ENCODE measurements around the gene RBCK1. TPM values are rescaled to one million over a fixed set of nuclear protein-coding genes. Genes with fewer than 3 reads are reported as not detected.

RBCK1 gene
- total RNA-seq (2014; rRNA removed; shearing (Covaris generic)): 26.1 and 28.5 TPM in 2 replicates

DNA sequence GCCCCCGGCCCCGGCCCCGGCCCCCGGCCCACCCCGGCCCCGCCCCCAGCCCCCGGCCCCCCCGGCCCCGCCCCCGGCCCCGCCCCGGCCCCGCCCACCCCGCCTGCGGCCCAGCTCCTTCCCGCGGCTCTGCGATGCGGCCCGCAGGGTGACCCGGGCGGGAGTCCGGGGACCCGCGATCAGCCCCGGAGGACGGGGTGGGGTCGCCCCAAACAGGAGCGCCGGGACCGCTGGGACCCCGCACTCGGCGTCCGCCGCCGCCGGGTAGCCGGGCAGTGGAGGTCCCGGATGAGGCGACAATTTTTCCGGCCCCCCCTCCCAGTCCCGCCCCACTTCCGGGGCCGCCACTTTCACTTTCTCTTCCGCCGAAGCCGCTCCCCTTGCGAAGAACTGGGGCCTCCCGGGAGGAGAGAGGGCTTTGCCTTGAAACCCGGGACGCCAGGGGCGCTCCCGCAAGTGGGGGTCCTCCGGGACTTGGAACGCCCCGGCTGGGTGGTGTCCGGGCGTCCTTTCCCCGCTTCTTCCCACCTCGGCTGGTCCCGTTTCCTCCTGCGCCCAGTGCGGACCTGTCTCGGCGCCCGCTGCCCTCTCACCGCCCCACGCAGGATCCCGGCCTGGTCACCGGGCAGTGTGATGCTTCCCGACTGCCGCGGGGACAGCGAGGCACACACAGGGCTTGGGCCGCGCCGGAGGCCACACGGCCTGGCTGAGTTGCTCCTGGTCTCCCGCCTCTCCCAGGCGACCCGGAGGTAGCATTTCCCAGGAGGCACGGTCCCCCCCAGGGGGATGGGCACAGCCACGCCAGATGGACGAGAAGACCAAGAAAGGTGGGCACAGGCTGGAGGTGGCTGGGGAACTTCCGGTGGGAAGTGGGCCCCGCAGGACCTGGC, at the start of gene RBCK1:
Gene RBCK1 (plus strand): TSS at position 347 of the 890 bp plus-strand sequence. CDS start 459 bp downstream, at position 806.
- H3K4me1 ChIP-seq: 0 out of 2 replicates have a peak, but pooled peaks cover 3% of the 10 kb centered on the region
- H3K27me3 ChIP-seq: no peaks in the 10 kb centered on the region
- peak within 1 kb of the TSS; percentile 95 for H3K27ac ChIP-seq
- peak within 1 kb of the TSS; percentile 95 for H3K4me3 ChIP-seq
- DNase-seq: peak; percentile 83 to 86
- H3K9me3 ChIP-seq (replicated peaks): no peaks in the 10 kb centered on the region
- peaks cover 16% of the 10 kb centered on the region for H3K36me3 ChIP-seq

DNA sequence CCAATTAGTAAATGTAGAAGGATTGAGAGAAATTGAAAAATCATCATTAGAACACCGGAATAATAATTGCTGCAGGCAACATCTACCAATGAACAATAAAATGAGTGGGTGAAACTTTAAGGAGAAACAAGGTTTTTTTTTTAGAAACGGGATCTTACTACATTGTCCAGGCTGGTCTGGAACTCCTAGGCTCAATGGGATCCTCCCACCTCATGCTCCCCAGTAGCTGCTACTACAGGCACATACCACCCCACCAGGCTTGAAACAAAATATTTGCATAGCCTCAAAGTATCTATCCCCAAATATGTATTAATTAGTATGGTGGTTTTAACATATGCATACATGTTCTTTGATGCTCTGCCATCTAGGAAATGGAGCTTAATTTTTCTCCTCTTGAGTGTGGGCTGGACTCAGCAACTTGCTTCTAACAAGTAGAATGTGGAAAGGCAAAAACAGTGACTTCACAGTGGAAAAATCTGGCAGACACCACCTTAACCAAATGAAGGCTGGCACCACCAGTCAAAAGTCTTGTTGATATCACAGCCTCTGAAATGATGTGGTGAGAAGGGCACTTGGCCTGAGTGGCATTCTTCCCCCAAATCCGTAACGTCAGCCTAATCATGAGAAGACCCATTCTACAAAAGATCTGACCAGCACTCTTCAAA, 49.1 kb upstream of the RBCK1 start:
- Histone ChIP-seq H3K4me3 (no peak overlapping the region), H3K9me3 (replicated peaks) (no peaks in the 10 kb centered on the region), H3K27ac (no peak overlapping the region), H3K36me3 (no peaks in the 10 kb centered on the region), H3K4me1 (no peaks in the 10 kb centered on the region), H3K27me3 (no peaks in the 10 kb centered on the region)
- no peak for DNase-seq

DNA sequence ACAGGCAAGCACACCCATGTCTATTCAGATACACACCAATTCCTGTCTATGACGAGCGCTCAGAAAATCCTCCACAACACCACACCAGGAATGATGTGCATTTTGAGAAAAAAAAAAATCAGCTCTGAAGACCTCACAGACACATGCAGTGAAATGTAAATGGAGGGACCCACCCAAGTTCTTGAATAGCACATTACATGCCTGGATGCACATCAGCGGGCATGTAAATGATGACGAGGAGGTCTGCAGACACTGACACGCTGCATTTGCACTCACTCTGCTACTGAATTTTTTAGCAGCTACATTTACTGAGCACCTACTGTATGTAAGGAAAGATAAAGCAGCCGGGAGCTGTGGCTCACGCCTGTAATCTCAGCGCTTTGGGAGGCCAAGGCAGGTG, 46.5 kb upstream of the RBCK1 start:
- no peak for DNase-seq
- H3K9me3 ChIP-seq (replicated peaks): no peaks in the 10 kb centered on the region
- no peaks in the 10 kb centered on the region for H3K4me1 ChIP-seq
- no peak overlapping the region for H3K4me3 ChIP-seq
- H3K27me3 ChIP-seq: no peaks in the 10 kb centered on the region
- no peaks in the 10 kb centered on the region for H3K36me3 ChIP-seq
- H3K27ac ChIP-seq: no peak overlapping the region

DNA sequence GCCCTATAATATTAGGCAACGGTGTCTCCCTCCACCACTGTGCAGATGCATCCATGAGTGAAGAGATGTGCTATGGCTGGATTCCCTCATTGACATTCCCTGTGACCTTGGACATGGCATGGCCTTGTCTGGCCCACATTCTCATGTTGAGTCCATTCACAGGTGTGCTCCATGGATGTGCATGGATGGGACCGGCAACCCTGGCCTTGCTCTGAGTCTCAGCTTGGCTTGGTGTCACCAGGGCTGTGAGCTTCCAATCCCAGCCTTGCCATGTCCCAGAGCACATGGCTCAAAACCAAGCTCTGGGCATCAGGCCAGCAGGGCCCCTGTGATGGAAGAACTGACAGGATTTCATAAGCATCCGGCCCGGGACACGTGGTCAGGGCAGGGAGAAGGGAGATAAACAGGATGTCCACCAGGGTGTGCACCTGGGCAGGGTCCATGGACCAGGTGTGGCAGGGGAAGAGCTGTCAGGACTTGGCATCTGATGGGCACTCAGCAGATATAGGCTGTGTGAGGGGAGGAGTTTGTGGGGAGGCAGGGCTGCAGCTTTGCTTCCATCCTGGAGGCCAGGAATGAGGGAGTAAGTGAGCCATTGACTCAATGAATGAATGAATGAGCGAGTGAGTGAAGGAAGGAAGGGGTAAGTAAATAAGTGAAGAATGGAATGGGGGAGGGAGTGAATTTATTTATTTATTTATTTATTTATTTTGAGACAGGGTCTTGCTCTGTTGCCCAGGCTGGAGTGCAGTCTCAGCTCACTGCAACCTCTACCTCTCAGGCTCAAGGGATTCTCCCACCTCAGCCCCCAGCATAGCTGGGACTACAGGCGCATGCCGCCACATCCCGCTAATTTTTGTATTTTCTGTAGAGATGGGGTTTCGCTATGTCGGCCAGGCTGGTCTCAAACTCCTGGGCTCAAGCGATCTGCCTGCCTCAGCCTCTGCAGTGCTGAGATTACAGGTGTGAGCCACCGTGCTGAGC, 45.5 kb upstream of the RBCK1 start:
- no peak overlapping the region for H3K27ac ChIP-seq
- peak; percentile 69 to 70 for DNase-seq
- H3K4me1 ChIP-seq: no peaks in the 10 kb centered on the region
- no peaks in the 10 kb centered on the region for H3K36me3 ChIP-seq
- H3K27me3 ChIP-seq: no peaks in the 10 kb centered on the region
- no peaks in the 10 kb centered on the region for H3K9me3 ChIP-seq (replicated peaks)
- H3K4me3 ChIP-seq: no peak overlapping the region

DNA sequence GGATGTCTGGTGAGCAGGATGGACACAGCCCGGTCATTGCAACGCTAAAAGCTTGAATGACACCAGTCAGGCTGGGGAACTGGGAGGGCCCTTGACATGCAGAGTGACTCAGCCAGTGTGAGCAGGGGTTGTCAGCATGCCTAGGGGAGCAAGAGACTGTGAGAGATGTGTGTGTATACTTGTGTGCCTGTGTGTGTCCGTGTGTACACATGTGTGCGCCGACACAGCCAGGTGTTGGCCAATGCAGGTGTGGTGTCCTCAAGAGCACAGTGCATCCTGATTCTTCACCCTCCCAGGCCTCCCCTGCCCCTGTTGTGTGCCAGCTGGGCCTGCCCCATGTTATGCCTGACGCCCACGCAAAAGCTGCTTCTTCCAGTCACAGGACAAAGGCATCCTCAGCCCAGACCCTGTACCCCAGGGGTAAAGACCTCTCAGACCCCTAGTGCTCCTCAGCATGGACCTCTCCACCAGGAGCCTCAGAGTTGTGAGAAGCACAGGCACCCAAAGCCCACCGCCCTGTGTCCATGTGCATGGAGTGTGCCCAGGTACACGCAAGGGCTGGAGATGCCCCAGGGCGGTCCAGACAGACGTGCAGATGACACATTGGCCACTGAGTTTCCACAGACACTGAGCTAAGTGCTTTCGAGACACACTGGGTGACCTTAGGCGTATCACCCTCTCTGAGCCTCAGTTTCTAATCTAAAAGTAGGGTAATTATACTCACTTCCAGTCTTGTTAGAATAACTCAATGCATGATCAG, 44.6 kb upstream of the RBCK1 start:
- H3K27ac ChIP-seq: no peak overlapping the region
- H3K4me3 ChIP-seq: no peak overlapping the region
- no peak for DNase-seq
- no peaks in the 10 kb centered on the region for H3K4me1 ChIP-seq
- H3K27me3 ChIP-seq: no peaks in the 10 kb centered on the region
- H3K36me3 ChIP-seq: no peaks in the 10 kb centered on the region
- H3K9me3 ChIP-seq (replicated peaks): no peaks in the 10 kb centered on the region

DNA sequence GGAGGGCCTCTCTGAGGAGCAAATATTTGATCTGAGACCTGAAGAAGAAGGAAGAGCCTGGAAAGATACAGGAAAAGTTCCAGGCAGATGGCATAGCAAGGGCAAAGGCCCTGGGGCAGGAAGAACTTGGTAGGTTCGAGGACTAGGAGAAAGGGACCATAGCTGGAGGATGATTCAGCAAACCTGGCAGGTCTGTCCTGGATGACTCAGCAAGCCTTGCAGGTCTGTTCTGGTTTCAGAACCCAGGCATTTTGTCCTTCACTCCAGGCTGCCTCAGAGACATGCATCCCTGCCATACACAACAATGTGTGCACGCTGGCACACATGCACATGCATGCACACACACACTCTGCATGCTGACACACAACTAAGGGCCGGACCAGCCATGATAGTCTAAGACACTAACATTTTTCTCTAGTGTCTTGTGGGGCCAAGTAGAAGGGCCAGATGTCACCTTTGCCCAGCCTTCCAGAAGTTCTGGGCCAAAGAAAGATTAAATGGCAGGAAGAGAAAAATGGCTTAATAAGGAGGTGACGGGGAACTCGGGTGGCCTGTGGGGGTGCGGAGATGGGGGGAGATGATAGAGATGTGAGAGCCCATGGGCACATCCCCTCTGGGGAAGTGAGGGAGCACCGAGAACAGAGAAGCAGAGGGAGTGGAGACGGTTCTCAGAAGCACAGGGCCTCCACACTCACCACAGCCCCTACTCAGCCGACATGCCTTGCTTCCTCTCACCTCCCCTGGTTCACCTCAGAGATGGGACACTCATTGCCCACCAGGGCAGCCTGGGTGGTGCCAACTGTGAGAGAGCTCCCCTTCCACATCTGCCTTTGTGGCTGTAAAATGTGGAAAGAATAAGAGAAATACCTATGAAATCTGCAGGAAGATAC, 42.9 kb upstream of the RBCK1 start:
- Histone ChIP-seq H3K4me1 (no peaks in the 10 kb centered on the region), H3K9me3 (replicated peaks) (no peaks in the 10 kb centered on the region), H3K27ac (no peak overlapping the region), H3K4me3 (no peak overlapping the region), H3K36me3 (no peaks in the 10 kb centered on the region), H3K27me3 (no peaks in the 10 kb centered on the region)
- no peak for DNase-seq

DNA sequence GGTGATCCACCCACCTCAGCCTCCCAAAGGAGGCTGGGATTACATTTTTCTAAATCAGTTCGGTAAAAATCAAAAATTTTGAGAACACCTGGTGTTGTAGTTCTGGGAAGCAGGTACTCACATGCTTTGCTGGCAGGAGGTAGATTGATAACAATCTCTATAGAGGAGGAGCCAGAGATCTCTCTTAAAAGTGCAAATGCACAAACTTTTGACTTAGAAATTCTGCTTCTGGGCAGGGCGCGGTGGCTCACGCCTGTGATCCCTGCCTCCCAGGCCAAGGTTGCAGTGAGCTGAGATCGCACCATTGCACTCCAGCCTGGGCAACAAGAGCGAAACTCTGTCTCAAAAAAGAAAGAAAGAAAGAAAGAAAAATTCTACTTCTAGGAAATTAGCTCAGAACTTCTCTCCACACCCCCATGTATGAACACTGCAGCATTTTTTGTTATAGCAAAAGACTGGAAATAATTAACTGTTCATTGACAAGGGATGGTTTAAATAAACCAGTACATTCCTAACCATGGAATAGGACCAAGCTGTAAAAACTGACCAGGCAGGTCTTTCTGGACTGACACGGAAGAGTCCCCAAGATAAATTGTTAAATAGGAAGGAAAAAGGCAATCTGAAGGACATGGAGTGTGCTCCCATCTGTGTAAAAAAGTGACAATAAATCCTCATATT, 41.9 kb upstream of the RBCK1 start:
- no peak for DNase-seq
- Histone ChIP-seq H3K4me3 (no peak overlapping the region), H3K4me1 (no peaks in the 10 kb centered on the region), H3K36me3 (no peaks in the 10 kb centered on the region), H3K9me3 (replicated peaks) (no peaks in the 10 kb centered on the region), H3K27me3 (no peaks in the 10 kb centered on the region), H3K27ac (no peak overlapping the region)

DNA sequence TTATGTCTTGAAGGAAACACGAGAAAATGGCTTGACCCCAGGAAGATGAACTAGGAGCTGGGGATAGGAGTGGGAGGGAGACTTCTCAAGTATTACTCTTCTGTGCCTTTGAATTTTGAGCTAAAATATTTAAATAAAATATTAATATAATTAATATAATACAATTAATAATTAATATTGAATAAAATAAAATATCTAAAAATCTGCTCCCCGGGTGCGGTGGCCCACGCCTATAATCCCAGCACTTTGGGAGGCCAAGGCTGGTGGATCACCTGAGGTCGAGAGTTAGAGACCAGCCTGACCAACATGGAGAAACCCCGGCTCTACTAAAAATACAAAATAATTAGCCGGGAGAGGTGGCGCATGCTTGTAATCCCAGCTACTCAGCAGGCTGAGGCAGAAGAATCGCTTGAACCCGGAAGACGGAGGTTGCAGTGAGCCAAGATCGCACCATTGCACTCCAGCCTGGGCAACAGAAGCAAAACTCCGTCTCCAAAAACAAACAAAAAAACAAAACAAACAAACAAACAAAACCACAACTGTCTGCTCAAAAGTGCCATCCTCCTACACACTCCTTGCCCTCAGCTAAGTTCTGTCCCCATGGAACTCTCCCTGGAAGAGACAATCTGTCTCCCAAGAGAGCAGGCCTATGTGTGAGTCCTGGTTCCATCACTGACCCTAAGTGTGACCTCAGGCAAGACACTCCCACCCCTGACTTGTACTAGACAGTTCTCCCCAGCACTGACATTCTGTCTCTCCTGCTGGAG, 41.2 kb upstream of the RBCK1 start:
- Histone ChIP-seq H3K4me1 (no peaks in the 10 kb centered on the region), H3K27me3 (no peaks in the 10 kb centered on the region), H3K9me3 (replicated peaks) (no peaks in the 10 kb centered on the region), H3K4me3 (no peak overlapping the region), H3K27ac (no peak overlapping the region), H3K36me3 (no peaks in the 10 kb centered on the region)
- no peak for DNase-seq

DNA sequence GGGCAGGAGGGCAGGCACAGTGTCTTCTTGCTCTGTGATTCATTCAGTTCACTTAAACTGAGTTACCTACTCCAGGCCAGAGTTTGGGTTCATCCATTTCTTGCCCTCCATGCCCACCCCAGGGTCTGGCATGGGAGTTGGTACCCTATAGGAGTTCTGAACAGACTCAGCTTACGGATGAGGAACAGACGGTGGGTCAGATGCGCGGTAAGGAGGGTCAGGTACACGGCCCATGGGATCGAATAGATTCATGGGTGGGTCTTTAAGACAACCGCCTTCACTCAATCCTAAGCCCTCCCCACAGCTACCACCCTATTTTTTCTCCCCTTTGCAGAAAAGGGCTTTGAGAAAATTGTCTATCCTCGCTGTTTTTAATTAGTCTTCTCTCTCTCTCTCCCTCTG, 40.6 kb upstream of the RBCK1 start:
- Histone ChIP-seq H3K9me3 (replicated peaks) (no peaks in the 10 kb centered on the region), H3K4me3 (no peak overlapping the region)

DNA sequence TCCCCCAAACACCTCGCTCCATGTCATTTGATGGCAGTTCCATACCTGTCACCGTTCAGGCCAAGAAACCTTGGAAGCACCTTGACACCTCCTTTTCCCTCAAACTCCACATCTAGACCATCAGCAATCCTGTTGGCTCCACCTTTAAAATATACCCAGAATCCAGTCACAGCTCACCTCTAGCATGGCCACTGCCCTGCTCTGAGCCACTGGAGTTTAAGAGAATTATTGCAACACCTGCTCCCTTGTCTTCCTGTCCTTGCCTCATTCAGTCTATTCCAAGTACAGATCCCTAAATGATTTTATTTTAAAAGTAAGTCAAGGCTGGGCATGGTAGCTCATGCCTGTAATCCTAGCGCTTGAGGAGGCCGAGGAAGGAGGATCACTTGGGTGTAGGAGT, 39.2 kb upstream of the RBCK1 start:
- no peaks in the 10 kb centered on the region for H3K9me3 ChIP-seq (replicated peaks)
- H3K4me1 ChIP-seq: no peaks in the 10 kb centered on the region
- no peaks in the 10 kb centered on the region for H3K36me3 ChIP-seq
- no peaks in the 10 kb centered on the region for H3K27me3 ChIP-seq
- no peak overlapping the region for H3K4me3 ChIP-seq
- no peak for DNase-seq
- no peak overlapping the region for H3K27ac ChIP-seq

More for the DNA sequence above, 40.6 kb upstream of the RBCK1 start:
- Histone ChIP-seq H3K27me3 (no peaks in the 10 kb centered on the region), H3K36me3 (no peaks in the 10 kb centered on the region), H3K27ac (no peak overlapping the region), H3K4me1 (no peaks in the 10 kb centered on the region)
- DNase-seq: no peak

DNA sequence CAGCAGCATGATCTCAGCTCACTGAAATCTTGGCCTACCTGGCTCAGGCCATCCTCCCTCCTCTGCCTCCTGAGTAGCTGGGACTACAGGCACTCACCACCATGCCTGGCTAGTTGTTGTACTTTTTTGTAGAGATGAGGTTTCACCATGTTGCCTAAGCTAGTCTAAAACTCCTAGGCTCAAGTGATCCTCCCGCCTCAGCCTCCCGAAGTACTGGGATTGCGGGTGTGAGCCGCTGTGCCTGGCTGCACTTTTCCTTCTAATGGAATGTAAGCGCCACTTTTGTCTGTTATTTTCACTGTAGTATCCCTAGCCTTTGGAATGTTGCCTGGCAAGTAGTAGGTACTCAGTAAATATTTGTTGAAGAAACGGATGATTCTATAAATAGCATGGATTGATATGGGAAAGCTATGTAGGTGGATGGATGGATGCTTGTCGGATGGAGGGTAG, 37.9 kb upstream of the RBCK1 start:
- Histone ChIP-seq H3K4me1 (no peaks in the 10 kb centered on the region), H3K27ac (no peak overlapping the region), H3K36me3 (no peaks in the 10 kb centered on the region), H3K27me3 (no peaks in the 10 kb centered on the region), H3K4me3 (no peak overlapping the region), H3K9me3 (replicated peaks) (no peaks in the 10 kb centered on the region)
- no peak for DNase-seq
